SH-SY5Y (cell line): ENCODE measurements around the gene ETV6.

Source experiments
- GATA2 ChIP-seq: IDR thresholded peaks from 2 replicates; pipeline ENCODE4 v1.6.1; 2011; ENCODE audit warnings: mild to moderate bottlenecking, low read depth, low read length
- GATA3 ChIP-seq: IDR thresholded peaks from 2 replicates; pipeline ENCODE4 v1.6.1; 2011; ENCODE audit warnings: low read depth, mild to moderate bottlenecking, low read length, moderate library complexity

DNA sequence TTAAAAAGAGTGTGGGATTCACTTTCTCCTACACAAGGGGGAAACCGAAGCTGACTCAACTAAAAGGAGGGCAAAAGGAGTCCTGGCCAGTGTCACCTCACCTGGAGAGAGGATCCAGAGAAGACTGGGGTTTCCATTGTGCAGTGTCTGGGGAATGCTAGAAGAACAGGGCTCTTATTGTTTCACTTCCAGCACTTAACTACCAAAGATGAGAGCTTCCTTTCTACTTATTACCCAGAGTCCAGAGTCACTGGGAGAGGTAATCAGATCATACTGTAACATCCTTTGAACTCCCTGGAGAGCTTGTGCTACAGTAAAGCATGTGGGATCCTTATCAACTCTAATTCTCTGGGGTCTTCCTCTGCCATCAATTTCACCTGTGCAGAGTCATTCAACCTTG lies 272.9 kb downstream of the ETV6 start:
- no peak for TF ChIP-seq GATA3
- TF ChIP-seq GATA2: no peak
